ENCODE measurements around the gene USP12. TPM values are rescaled to one million over a fixed set of nuclear protein-coding genes. Genes with fewer than 3 reads are reported as not detected.

Gene USP12
- total RNA-seq, 2 experiments from 2014 or later = 35.7 to 40.1 TPM

GRCh38 chr13:27044837-27045570 lies 126.6 kb downstream of the USP12 start:
- no peaks in the 10 kb centered on the region for H3K27me3 Mint-ChIP-seq
- intact Hi-C loops (cut with micrococcal nuclease) = no loop called here
- TF ChIP-seq CTCF (IDR thresholded peaks at IDR 0.05) = no peak
- POLR2A ChIA-PET = interaction anchor here (0.7 to 1.3 kb wide), 2 partner anchors 15 to 239 kb away, joined by 3 read pairs; no protein-coding TSS in a partner anchor
- no peaks in the 10 kb centered on the region for H3K9me3 Mint-ChIP-seq
- H3K27ac Mint-ChIP-seq = peak overlapping the region; percentile 54
- peak; percentile 93 for ATAC-seq
- no peaks in the 10 kb centered on the region for H3K36me3 Mint-ChIP-seq (ENCODE audit: low read depth)
- DNase-seq = peak; percentile 32
- no peak overlapping the region for H3K4me3 Mint-ChIP-seq
- H3K4me1 Mint-ChIP-seq (ENCODE audit: low read depth) = peaks cover 8% of the 10 kb centered on the region
- CTCF ChIA-PET = interaction anchor here (0.6 to 1.2 kb wide), 2 partner anchors 60 to 998 kb away, joined by 3 read pairs; no protein-coding TSS in a partner anchor

GRCh38 chr13:27043013-27043412 lies 128.6 kb downstream of the USP12 start:
- intact Hi-C loops (cut with micrococcal nuclease) = no loop called here
- CTCF ChIA-PET = no interaction called here
- no peaks in the 10 kb centered on the region for H3K9me3 Mint-ChIP-seq
- no peaks in the 10 kb centered on the region for H3K36me3 Mint-ChIP-seq (ENCODE audit: low read depth)
- POLR2A ChIA-PET = interaction anchor here (0.6 kb wide), 1 partner anchor 9 kb away, joined by 3 read pairs; no protein-coding TSS in a partner anchor
- H3K27me3 Mint-ChIP-seq = peaks cover 2% of the 10 kb centered on the region
- no peak overlapping the region for H3K4me3 Mint-ChIP-seq
- H3K4me1 Mint-ChIP-seq (ENCODE audit: low read depth) = peaks cover 8% of the 10 kb centered on the region
- no peak for DNase-seq
- ATAC-seq = no peak
- TF ChIP-seq CTCF (IDR thresholded peaks at IDR 0.05) = no peak
- H3K27ac Mint-ChIP-seq = no peak overlapping the region

- no peak for TF ChIP-seq CTCF (IDR thresholded peaks at IDR 0.05)
- Mint-ChIP-seq H3K9me3 (no peaks in the 10 kb centered on the region), H3K27ac (no peak overlapping the region), H3K27me3 (peaks cover 4% of the 10 kb centered on the region), H3K36me3 (ENCODE audit: low read depth) (no peaks in the 10 kb centered on the region), H3K4me3 (no peak overlapping the region), H3K4me1 (ENCODE audit: low read depth) (peaks cover 8% of the 10 kb centered on the region)
- POLR2A ChIA-PET = no interaction called here
- DNase-seq (no peak), ATAC-seq (no peak)
- CTCF ChIA-PET = no interaction called here
- intact Hi-C loops (cut with micrococcal nuclease) = no loop called here
These were observed 130.3 kb downstream of the USP12 start for GRCh38 chr13:27041341-27041740.

GRCh38 chr13:27040826-27041108 lies 130.8 kb downstream of the USP12 start:
- Mint-ChIP-seq H3K27ac (no peak overlapping the region), H3K9me3 (no peaks in the 10 kb centered on the region), H3K4me3 (no peak overlapping the region), H3K36me3 (ENCODE audit: low read depth) (no peaks in the 10 kb centered on the region), H3K4me1 (ENCODE audit: low read depth) (peaks cover 8% of the 10 kb centered on the region), H3K27me3 (peaks cover 5% of the 10 kb centered on the region)
- TF ChIP-seq CTCF (IDR thresholded peaks at IDR 0.05) = no peak
- ChIA-PET CTCF (no interaction called here), POLR2A (no interaction called here)
- DNase-seq (no peak), ATAC-seq (no peak)
- intact Hi-C loops (cut with micrococcal nuclease) = no loop called here

GRCh38 chr13:27039171-27039701 lies 132.4 kb downstream of the USP12 start:
- DNase-seq (no peak), ATAC-seq (no peak)
- TF ChIP-seq CTCF (IDR thresholded peaks at IDR 0.05) = no peak
- H3K4me1 Mint-ChIP-seq (ENCODE audit: low read depth) = peaks cover 4% of the 10 kb centered on the region
- CTCF ChIA-PET = interaction anchor here (1.0 kb wide), 1 partner anchor 787 kb away, joined by 3 read pairs; no protein-coding TSS in a partner anchor
- H3K9me3 Mint-ChIP-seq = no peaks in the 10 kb centered on the region
- peaks cover 12% of the 10 kb centered on the region for H3K27me3 Mint-ChIP-seq
- H3K27ac Mint-ChIP-seq = no peak overlapping the region
- no peaks in the 10 kb centered on the region for H3K36me3 Mint-ChIP-seq (ENCODE audit: low read depth)
- H3K4me3 Mint-ChIP-seq = no peak overlapping the region
- intact Hi-C loops (cut with micrococcal nuclease) = no loop called here
- POLR2A ChIA-PET = no interaction called here
